Esophagus muscularis mucosa (tissue), 3 donors: ENCODE measurements around the gene TOM1L2.

Experiments used
- CTCF ChIP-seq, 3 experiments: fragments of 200-600 bp in 2 of 3; fragments of 450-650 bp in 1 of 3; sonication (generic) in 2 of 3; IDR thresholded peaks; one replicate each; pipeline ENCODE4 v1.5.1; 2017 to 2019; ENCODE audit warnings: antibody characterized with exemption in 3 of 3, mild to moderate bottlenecking in 2 of 3, moderate library complexity in 1 of 3
- POLR2AphosphoS5 ChIP-seq, 2 donors: sonication (generic); formaldehyde crosslinking; IDR thresholded peaks; one replicate each; pipeline ENCODE4 v1.6.1; 2017; ENCODE audit warnings: antibody characterized with exemption in 2 of 2

GRCh38 chr17:17952691-17953090 lies 19.5 kb downstream of the TOM1L2 start:
- TF ChIP-seq CTCF (IDR thresholded peaks at IDR 0.05) (no peak), POLR2AphosphoS5 (IDR thresholded peaks at IDR 0.05) (no peak)
